ENCODE results near the gene AP4M1.

GRCh38 chr7:100095289-100095688, 6.2 kb upstream of the AP4M1 start:
- TF ChIP-seq CTCF (IDR thresholded peaks at IDR 0.05) (no peak), POLR2A (IDR thresholded peaks at IDR 0.05) (no peak)

Measured in thyroid gland (tissue), 4 donors.